ENCODE results near the gene MROH7. TPM values are rescaled to one million over a fixed set of nuclear protein-coding genes. Genes with fewer than 3 reads are reported as not detected.

Gene MROH7
- total RNA-seq, result under 0.01 TPM in 1 of 2 replicates, not detected in the other

- DNase-seq (ENCODE audit: low read depth in 2 of 2), result no peak
These were observed at the start of gene MROH7 for GRCh38 chr1:54640863-54641836. Gene MROH7 (plus strand): TSS chr1:54641786. CDS start chr1:54652927, 11,141 bp downstream.

GRCh38 chr1:54593571-54594160, 47.9 kb upstream of the MROH7 start:
- no peak for DNase-seq (ENCODE audit: low read depth in 2 of 2)

GRCh38 chr1:54594463-54594862, 47.1 kb upstream of the MROH7 start:
- DNase-seq (ENCODE audit: low read depth in 2 of 2), result no peak

DNA sequence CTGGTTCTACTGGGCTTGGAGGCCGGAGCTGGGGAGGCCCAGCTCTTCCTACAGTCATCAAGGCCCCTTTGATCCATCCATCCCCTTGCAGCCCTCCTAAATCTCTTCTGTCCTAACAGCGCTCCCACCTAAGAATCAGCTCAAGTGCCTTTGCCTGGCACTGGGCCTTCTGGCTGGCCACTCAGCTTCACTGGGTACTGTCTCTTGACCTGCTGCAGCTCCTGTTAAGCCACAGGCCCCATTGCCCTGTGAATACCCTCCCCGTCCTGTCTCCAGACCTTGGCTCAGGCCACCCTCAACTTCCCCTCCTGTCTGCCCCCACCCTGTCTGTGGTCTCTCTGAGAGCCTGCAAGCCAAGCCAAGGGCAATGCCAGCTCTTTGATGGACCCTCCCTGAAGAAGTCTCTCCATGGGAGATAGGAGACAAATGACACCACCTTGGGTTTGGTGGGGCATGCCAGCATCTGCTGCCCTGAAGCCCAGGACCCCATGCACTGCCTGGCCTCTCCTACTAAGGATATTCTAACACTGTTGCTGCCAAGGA, 45.6 kb upstream of the MROH7 start:
- no peak for DNase-seq (ENCODE audit: low read depth in 2 of 2)

DNA sequence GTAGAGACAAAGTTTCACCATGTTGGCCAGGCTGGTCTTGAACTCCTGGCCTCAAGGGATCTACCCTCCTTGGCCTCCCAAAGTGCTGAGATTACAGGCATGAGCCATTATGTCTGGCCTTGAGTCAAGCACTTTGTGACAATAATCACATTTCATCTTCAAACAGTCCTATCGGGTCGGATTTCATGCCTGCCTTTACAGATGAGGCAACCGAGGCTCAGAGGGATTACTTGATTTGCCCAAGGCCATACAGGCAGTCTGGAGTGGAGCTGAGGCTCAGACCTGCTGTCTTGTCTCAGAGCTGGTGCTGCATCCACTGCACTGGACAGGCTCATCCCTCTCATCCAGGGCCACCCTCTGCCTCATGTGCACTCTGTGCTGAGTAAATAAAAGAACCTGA, 44.8 kb upstream of the MROH7 start:
- no peak for DNase-seq (ENCODE audit: low read depth in 2 of 2)

DNA sequence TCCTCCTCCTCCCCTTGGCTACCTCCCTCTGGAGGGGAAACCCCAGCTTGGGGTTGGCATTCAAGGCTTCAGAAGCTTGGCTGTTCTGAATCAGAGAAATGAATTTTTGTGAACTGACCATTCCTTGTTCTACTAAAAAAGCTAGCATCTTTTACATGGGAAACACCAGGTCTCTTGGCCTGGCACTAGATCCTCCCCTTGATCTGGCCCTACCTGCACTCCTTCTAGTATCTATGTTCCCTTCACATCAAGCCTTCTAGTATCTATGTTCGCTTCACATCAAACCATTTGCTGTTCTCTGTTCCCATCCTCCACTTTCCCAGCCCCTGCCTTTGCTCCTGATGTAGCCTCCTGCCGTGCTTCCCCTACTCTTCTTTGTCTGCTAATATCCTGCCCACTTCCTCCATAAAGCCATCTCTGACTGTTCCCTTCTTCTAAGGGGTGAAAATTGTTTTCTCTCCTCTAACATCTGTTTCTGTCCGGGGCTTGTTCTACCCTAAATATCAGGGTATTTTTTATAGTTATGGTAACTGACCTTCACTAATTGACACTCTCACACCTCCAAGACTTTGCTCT, 44.0 kb upstream of the MROH7 start:
- DNase-seq (ENCODE audit: low read depth in 2 of 2), result no peak

GRCh38 chr1:54599211-54599823, 42.3 kb upstream of the MROH7 start:
- DNase-seq (ENCODE audit: low read depth in 2 of 2), result no peak

DNA sequence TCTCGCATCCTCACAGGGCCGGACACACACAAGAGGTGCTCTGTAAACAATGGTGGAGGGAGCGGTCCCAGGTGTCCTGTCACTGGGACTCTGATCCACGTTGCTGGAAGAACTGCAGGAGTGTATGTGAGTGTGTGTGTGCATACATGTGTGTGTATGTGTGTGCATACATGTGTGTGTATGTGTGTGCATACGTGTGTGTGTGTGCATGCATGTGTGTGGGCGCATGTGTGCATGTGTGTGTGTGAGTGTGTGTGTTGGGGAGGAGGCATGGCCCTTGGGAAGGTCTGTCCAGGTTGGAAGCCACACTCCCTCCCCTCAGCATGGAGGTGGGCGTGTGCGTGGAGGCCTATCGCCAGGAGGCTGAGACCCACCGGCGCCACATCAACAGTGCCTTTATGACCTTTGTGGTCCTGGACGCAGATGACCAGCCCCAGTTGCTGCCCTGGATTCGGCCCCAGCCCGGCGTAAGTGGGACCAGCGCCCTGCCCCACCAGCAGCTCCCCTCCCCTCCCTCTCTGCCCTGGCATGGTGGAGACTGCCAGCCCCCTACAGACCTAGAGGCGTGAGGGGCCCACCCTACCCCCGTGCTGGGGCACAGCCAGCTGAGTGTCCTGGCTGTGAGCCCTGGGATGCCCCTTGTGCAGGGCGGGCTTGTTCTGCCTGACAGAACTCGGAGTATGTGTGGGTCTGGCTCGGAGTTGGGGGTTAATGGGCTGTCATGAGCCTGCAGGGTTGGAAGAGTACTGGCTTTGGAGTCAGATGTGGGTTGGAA, 40.5 kb upstream of the MROH7 start:
- DNase-seq (ENCODE audit: low read depth in 2 of 2), result no peak

GRCh38 chr1:54601730-54602129, 39.9 kb upstream of the MROH7 start:
- DNase-seq (ENCODE audit: low read depth in 2 of 2), result no peak

- DNase-seq (ENCODE audit: low read depth in 2 of 2), result no peak
These were observed 39.0 kb upstream of the MROH7 start for GRCh38 chr1:54602554-54602953.

GRCh38 chr1:54603241-54603640, 38.3 kb upstream of the MROH7 start:
- no peak for DNase-seq (ENCODE audit: low read depth in 2 of 2)

DNA sequence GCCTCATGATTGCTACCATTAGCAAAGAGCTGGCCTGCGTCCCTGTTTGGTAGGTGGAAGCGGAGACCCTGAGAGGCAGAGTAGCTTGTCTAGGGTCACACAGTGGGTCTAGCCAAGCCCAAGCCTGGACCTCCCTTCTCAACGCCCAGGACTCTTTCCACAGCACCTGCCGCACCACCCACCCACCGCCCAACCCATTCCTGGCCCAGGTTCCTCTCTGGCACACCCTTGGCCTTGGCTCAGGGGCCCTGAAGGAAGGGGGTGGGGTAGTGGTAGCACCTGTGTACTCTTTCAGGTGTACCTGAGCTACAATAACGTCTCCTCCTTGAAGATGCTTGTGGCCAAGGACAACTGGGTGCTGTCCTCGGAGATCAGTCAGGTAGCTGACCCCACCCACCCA, 37.5 kb upstream of the MROH7 start:
- no peak for DNase-seq (ENCODE audit: low read depth in 2 of 2)

DNA sequence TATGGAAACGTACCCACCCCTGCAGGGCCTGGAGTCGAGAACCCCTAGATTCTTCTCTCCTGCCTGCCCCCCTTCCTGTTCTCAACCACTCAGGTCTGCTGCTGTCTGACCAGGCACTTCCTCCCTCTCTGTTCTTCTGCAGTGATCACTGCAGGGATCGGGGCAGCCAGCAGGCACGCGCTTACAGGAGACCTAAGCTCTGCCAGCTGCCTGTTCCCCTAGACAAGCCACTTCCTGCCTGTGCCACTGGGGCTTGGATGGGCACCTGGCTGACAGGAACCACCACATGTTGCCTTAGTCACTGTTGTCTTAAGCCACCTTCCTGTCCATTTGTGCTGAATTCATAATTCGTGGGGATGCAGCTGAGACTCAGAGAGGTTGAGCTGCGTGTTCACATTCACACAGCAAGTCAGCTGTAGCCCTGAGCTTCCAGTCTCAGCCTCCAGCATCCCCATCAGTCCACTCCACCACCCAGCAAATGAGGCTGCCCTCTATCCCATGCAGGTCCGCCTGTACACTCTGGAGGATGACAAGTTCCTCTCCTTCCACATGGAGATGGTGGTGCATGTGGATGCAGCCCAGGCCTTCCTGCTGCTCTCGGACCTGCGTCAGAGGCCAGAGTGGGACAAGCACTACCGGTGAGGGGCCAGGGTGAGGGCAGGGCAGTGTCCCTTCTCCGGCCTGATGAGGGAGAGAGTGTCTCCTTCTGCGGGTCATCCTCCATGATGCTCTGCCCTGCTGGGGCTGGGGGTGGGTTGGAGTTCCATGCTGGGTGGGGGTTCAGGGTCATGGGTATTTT, 36.8 kb upstream of the MROH7 start:
- peak; percentile 38 to 41 for DNase-seq (ENCODE audit: low read depth in 2 of 2)

DNA sequence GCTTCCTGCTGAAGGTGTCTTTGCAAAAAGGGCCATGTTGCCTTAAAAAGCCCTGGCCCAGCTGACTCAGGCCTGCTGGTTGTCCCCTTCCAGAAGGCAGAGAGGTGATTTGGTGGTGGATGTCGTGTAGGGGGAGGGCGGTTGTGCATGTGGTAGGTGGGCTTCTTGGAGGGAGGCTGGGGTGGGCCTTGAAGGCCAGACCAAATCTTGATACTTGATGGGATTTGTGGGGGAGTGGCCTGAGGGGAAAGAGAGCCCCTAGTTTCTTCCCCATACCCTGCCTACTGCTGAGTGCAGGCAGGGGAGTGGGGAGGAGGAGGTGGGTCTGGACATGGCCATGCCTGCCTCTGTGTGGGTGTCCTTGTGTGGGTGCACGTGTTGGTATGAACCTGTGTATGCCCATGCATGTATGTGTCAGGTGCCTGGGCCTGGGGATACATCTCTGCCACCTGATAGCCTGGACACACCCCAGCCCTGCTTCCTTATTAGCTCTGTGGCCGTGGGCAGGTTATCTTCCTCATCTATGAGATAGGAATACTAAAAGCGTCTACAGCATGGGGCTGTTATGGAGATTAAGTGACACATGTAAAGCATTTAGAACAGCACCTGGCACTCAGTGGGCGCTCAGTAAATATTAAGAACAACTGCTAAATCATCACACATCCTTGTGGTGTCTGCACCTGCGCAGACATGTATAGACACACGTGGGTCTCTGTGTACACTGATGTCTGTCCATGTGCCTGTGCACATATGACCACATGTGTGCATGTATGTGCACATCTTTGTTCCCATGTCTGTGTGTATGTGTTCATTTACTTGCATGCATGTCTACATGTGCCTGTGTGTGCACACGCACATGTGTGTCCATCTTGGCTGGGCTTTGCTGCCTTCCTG, 35.2 kb upstream of the MROH7 start:
- no peak for DNase-seq (ENCODE audit: low read depth in 2 of 2)

- no peak for DNase-seq (ENCODE audit: low read depth in 2 of 2)
These were observed 34.6 kb upstream of the MROH7 start for GRCh38 chr1:54606990-54607325.

- no peak for DNase-seq (ENCODE audit: low read depth in 2 of 2)
These were observed 33.6 kb upstream of the MROH7 start for GRCh38 chr1:54607821-54608565.

DNA sequence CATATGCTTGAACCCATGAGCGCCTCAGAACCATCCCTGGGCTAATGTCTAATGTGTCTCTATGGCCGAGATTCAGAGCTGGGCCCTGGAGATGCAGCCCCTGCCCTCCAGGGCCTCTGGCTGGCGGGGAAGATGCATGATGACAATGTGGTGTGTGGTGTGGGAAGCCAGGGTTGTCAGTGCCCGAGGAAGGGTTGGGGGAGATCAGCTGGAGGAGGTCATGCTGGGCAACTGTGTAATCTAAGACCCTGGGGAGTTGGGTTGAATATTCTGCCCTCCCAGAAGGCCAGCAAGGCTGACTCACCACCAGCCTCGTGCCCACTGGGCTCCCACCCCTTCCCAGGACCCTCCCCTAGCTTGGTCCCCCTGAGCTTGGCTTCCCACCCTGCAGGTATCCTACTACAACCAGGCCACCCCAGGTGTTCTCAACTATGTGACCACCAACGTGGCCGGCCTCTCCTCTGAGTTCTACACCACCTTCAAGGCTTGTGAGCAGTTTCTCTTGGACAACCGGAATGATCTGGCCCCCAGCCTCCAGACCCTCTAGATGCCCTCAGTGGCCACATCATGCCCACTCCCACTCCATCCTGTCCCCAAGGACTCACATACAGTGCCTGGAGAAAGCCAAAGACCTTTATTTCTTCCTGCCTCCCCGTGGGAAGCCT, 32.9 kb upstream of the MROH7 start:
- no peak for DNase-seq (ENCODE audit: low read depth in 2 of 2)

Data from lung microvascular endothelial cell (primary cell).